Osteoblast (primary cell): ENCODE data around the gene CARD10. TPM values are rescaled to one million over a fixed set of nuclear protein-coding genes. Genes with fewer than 3 reads are reported as not detected.
"Not testable (repeated sequence)": the region's sequence is repeated elsewhere in the genome, so short reads cannot be mapped to it uniquely, and the experiment has no call there.

Experiments used
- DNase-seq: peaks from one replicate; pipeline ENCODE4 v3.0.0; 2011; ENCODE audit warnings: low spot score, mixed read lengths; ENCODE audit not compliant: insufficient read length; ENCODE audit errors: missing footprints
- H2AFZ ChIP-seq: 2 replicates; pipeline ENCODE4 v1.6.0; 2011; ENCODE audit warnings: mild to moderate bottlenecking, low read length
- H3K27ac ChIP-seq: 2 replicates; pipeline ENCODE4 v1.5.1; 2011; ENCODE audit warnings: mild to moderate bottlenecking, low read depth, low read length, moderate library complexity
- H3K27me3 ChIP-seq: 2 replicates; pipeline ENCODE4 v1.6.0; 2012; ENCODE audit warnings: mild to moderate bottlenecking, control low read depth, inconsistent platforms, low read length, moderate library complexity; ENCODE audit not compliant: insufficient read depth
- H3K36me3 ChIP-seq: 2 replicates; pipeline ENCODE4 v1.5.1; 2011; ENCODE audit warnings: mild to moderate bottlenecking, low read length, control low read depth, moderate library complexity; ENCODE audit not compliant: insufficient read depth
- H3K4me1 ChIP-seq: 2 replicates; pipeline ENCODE4 v1.5.1; 2011; ENCODE audit warnings: mild to moderate bottlenecking, low read length, control low read depth, moderate library complexity; ENCODE audit not compliant: insufficient read depth
- H3K4me2 ChIP-seq: 2 replicates; pipeline ENCODE4 v1.6.0; 2011; ENCODE audit warnings: mild to moderate bottlenecking, low read length; ENCODE audit not compliant: insufficient read depth
- H3K4me3 ChIP-seq: fragments of 200-600 bp; sonication (generic); 3 replicates; pipeline ENCODE4 v1.5.1; 2012; ENCODE audit warnings: mild to moderate bottlenecking, low read length, inconsistent platforms; ENCODE audit not compliant: insufficient read depth
- H3K79me2 ChIP-seq: 2 replicates; pipeline ENCODE4 v1.6.0; 2012; ENCODE audit warnings: mild to moderate bottlenecking, low read length, control low read depth, inconsistent platforms; ENCODE audit not compliant: insufficient read depth
- H3K9me3 ChIP-seq: 2 replicates; pipeline ENCODE4 v1.5.1; 2011; ENCODE audit warnings: low read depth, low read length, control low read depth
- H4K20me1 ChIP-seq: 2 replicates; pipeline ENCODE4 v1.6.0; 2012; ENCODE audit warnings: mild to moderate bottlenecking, low read length, control low read depth; ENCODE audit not compliant: insufficient read depth
- CTCF ChIP-seq: IDR thresholded peaks from 2 replicates; pipeline ENCODE4 v1.5.1; 2011; ENCODE audit warnings: mild to moderate bottlenecking, low read depth, low read length, moderate library complexity; ENCODE audit errors: extremely low read depth
- total RNA-seq: library from RNA; depleted of rRNA; stranded (reverse); fragments of >200 nt; gene quantifications from 2 replicates; pipeline ENCODE4 v1.2.3, GENCODE V29; 2012

CARD10 gene
- total RNA-seq, 1 donor, result 11.9 TPM

- no peak for TF ChIP-seq CTCF
- Histone ChIP-seq H3K27ac (no peak overlapping the region), H3K79me2 (no peaks in the 10 kb centered on the region), H2AFZ (no peak overlapping the region), H3K27me3 (no peaks in the 10 kb centered on the region), H3K36me3 (no peaks in the 10 kb centered on the region), H3K4me1 (peaks cover 18% of the 10 kb centered on the region), H3K4me2 (no peak overlapping the region), H4K20me1 (no peaks in the 10 kb centered on the region), H3K4me3 (no peak overlapping the region), H3K9me3 (no peaks in the 10 kb centered on the region)
- no peak for DNase-seq
Measured at GRCh38 chr22:37535159-37535558, 15.9 kb upstream of the CARD10 start.

- Histone ChIP-seq H3K4me3 (no peak overlapping the region), H3K27me3 (no peaks in the 10 kb centered on the region), H3K36me3 (no peaks in the 10 kb centered on the region), H3K27ac (peak overlapping the region; percentile 56), H3K79me2 (no peaks in the 10 kb centered on the region), H4K20me1 (no peaks in the 10 kb centered on the region), H3K9me3 (no peaks in the 10 kb centered on the region), H2AFZ (no peak overlapping the region), H3K4me1 (peaks cover 18% of the 10 kb centered on the region), H3K4me2 (peak overlapping the region; percentile 57)
- peak; percentile 69 for DNase-seq
- TF ChIP-seq CTCF, result no peak
Measured at GRCh38 chr22:37534445-37534844, 15.2 kb upstream of the CARD10 start.

GRCh38 chr22:37533995-37534394 lies 14.8 kb upstream of the CARD10 start:
- no peak for TF ChIP-seq CTCF
- no peaks in the 10 kb centered on the region for H3K9me3 ChIP-seq
- peak overlapping the region; percentile 57 for H3K4me2 ChIP-seq
- H4K20me1 ChIP-seq, result no peaks in the 10 kb centered on the region
- H3K27me3 ChIP-seq, result no peaks in the 10 kb centered on the region
- H3K27ac ChIP-seq, result peak overlapping the region; percentile 56
- DNase-seq, result peak; percentile 90
- no peak overlapping the region for H2AFZ ChIP-seq
- H3K36me3 ChIP-seq, result no peaks in the 10 kb centered on the region
- no peaks in the 10 kb centered on the region for H3K79me2 ChIP-seq
- peaks cover 16% of the 10 kb centered on the region for H3K4me1 ChIP-seq
- no peak overlapping the region for H3K4me3 ChIP-seq

- Histone ChIP-seq H3K4me1 (peaks cover 44% of the 10 kb centered on the region), H3K9me3 (no peaks in the 10 kb centered on the region), H3K4me3 (no peak overlapping the region), H3K27me3 (no peaks in the 10 kb centered on the region), H3K27ac (no peak overlapping the region), H3K4me2 (no peak overlapping the region), H4K20me1 (no peaks in the 10 kb centered on the region), H2AFZ (no peak overlapping the region), H3K79me2 (no peaks in the 10 kb centered on the region), H3K36me3 (no peaks in the 10 kb centered on the region)
- DNase-seq, result peak; percentile 39
- TF ChIP-seq CTCF, result no peak
Measured at GRCh38 chr22:37529652-37530345, 10.6 kb upstream of the CARD10 start.

GRCh38 chr22:37527952-37528351 lies 8.7 kb upstream of the CARD10 start:
- H3K36me3 ChIP-seq, H3K27ac ChIP-seq, H2AFZ ChIP-seq, H4K20me1 ChIP-seq, H3K27me3 ChIP-seq, H3K79me2 ChIP-seq, DNase-seq, H3K4me3 ChIP-seq, H3K4me2 ChIP-seq, H3K9me3 ChIP-seq: not testable (repeated sequence)
- peaks cover 30% of the 10 kb centered on the region for H3K4me1 ChIP-seq

GRCh38 chr22:37527081-37527752 lies 8.0 kb upstream of the CARD10 start:
- H3K27me3 ChIP-seq, H3K36me3 ChIP-seq, H3K9me3 ChIP-seq, H3K79me2 ChIP-seq, H3K4me2 ChIP-seq, H4K20me1 ChIP-seq, H3K4me3 ChIP-seq: not testable (repeated sequence)
- peak overlapping the region; percentile 96 for H3K27ac ChIP-seq
- DNase-seq, result peak; percentile 86
- peaks cover 30% of the 10 kb centered on the region for H3K4me1 ChIP-seq
- H2AFZ ChIP-seq, result peak overlapping the region; percentile 20
